Measurements from ENCODE around the gene POLR2E.

POLR2E gene

DNA sequence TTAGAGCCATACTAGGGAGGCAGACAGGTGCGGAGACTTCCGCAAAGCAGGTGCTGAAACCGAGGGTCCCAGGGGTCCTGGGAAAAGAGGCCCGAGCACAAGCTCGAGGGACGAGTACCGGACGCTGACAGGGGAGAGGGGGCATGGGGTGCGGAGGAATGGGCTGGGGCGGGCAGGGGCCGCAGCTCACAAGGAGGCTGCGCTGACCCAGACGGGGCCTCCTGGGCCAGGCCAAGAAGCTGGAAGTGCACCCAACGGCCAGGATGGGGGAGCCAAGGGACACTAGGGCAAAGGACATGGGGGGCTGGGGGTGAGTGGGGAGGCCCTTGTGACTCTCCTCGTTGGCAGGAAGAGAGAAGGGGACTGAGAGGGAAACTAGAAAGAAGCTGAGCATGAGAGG, 1.8 kb downstream of the POLR2E start:
- no peak for DNase-seq

DNA sequence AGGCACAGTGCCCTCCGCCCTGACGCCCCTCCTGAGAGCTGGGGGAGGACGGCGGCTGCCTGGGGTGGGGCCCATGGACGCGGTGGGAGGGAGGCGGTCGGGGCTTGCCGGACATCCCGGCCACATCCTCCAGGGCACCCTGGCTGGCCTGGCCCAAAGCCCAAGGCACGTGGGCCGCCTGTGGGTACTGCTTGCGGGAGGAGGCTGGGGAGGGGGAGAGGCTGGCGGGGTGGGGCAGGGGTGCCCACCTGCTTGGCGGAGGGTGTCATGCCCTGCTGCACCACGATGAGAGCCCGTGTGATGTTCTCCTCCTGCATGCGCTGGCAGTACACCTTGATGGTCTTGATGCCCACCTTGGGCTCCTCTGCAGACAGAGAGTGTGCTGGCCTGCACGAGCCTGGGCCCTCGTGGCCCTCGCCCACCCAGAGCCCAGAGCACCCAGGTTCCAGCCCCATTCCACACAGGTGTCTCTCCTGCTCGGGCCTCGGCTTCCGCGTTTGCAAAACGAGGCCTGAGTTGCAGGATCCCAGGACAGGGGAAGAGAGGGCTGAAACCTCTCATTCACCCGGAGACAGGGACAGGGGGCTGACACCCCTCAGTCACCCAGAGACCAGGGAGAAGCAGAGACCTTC, 3.5 kb downstream of the POLR2E start:
- DNase-seq = no peak

DNA sequence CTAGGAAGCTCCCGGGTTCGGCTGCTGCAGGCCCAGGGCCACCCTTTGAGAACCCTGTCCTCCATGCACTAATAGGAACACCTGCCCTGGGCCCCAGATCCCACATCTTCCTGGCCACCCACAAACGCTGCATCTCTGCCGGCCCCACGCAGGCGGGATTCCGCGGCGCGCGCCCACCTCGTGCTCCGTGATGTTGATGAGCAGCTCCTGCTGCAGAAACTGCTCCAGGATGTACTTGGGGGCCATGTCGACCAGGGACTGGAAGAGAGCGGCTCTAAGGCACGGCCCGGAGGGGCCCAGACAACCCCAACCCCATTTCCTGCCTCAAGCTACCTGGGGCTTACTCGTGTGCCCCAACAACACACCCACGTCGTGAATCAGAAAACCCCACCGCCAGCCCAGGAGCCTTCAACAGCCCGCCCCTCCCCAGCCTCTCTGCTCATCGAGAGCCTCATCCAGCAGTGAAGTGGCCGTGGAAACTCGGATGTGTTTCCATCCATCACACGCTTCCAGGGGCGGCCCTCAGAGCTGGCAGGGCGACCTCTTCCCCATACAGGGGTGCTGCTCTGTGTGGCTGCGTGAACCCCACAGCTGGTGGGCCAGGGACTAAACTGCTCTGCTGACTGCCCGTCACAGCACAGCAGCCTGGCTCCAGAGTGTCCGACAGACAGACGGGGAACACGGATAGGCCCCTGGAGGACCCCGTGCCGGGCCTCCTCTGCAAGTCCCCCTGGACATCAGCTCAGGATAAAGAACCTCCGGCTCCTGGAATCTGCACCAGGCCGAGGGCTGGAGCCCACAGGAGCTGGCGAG, 4.2 kb downstream of the POLR2E start:
- no peak for DNase-seq

DNA sequence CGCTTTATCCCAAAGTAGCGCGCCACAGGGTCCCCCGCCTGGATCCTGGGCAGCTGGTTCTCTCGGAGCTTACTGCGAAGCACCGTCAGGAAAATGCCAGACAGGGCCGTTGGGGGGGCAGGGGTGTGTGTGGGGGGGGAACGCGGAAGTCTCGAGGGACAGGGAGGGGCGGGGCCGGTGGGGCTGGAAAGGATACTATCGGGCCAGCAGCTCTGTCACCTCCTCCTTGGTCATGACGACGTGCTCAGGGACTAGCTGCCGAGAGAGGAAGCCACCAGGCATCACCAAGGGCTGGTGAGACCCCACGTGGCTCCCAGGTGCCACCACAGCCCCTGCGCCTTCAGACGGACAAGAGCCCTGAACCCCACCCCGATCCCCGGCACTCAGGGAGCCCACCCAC, 5.3 kb downstream of the POLR2E start:
- no peak for DNase-seq

DNA sequence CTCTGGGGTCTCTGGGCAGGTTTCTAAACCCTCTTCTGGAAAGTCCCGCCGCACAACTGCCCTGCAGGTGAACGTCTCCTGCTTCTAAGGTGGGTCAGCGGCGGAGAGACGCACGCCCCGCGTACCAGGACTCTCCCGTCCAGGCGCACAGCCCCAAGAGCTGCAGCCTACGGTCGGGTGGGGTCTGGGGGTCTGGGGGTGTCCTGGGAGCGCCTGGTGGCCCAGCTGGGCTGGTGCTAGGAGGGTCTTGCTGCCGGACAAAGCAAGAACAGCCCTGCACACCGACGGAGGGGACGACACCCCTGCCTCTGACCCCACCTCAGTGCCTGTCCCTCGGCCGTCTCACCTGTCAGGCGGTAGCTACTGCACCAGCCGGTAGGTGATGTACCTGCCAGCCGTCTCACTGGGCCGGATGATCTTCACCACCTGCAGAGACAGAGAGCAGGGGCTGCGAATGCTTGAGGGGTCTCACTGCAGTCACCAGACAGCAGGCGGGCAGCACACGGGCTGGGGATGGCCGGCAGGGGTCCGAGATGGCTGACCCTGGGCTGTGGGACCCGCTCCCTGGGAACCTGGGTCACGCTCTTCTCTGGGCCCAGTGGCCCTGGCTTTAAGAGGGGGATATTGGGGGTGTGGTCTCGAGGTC, 5.9 kb downstream of the POLR2E start:
- DNase-seq = no peak

DNA sequence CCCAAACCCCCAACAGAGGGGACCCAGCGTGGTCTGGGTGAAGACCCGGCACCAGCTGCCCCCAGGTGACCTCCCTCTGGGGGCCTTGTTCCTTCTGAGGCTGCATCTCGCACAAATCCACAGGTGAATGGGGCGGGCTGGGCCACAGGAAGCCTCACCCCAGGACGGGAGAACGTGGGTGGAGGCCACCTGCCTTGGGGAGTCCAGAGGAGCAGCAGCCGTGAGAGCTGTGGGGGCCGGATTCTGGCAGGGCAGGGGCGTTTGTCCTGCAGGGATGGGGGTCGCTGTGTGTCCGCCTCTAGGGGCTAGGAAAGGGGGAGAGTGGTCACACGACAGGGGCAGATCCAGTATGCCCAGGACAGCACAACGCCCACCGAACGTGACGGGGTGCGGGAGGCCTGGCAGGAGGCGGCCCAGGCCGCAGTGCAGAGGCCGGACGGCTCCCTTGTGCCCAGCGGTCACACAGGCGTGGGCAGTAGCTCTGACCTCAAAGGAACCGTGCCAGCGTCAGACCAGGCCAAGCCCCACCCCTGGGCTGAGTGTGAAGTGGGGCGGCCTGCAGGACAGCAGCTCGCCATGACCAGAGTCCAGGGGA, 6.7 kb downstream of the POLR2E start:
- DNase-seq = no peak

DNA sequence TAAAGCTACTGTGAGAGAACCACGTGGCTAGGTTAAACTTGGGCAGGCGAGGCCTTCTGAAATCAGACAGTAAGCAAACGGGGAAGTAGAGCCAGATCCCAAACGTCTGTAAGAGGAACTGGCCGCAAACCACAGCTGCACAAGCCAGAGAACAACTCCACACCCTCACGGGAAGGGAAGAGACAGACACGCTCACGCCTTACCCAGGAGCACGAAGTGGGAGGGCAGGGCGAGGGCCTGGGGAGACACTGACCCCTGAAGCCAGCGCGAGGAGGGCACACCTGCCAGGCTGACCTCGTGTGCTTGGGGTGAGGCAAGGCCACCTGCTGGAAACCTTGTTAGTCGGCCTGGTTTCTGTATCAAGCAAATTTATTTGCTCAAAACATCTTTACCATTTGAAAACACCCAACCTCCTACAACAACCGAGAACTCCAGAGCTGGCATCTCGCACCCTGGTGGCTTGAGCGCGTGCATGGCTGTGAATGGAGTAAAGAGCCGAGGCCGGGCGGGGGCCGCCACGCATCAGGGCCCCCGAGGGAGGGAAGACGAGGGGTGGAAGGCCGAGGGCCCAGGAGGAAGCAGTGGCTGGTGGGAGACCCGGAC, 7.3 kb downstream of the POLR2E start:
- no peak for DNase-seq

DNA sequence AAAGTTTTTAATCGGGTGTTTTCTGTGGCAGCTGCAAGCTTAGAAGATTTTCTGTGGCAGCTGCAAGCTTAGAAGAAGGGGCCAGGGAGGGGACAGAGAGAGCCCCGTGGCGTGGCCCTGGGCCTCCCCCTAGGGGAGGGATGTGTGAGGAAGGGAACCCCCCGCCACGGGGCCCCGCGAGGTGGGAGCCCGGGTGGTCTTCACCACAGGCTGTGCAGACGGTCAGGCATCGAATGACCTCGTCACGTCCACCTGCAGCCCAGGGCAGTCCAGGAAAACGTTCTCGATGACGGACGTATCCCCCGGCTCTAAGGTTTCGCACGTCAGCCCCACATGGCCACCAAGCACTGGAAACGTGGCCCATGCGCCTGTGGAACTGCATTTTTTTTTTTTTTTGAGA, 8.6 kb downstream of the POLR2E start:
- no peak for DNase-seq

DNA sequence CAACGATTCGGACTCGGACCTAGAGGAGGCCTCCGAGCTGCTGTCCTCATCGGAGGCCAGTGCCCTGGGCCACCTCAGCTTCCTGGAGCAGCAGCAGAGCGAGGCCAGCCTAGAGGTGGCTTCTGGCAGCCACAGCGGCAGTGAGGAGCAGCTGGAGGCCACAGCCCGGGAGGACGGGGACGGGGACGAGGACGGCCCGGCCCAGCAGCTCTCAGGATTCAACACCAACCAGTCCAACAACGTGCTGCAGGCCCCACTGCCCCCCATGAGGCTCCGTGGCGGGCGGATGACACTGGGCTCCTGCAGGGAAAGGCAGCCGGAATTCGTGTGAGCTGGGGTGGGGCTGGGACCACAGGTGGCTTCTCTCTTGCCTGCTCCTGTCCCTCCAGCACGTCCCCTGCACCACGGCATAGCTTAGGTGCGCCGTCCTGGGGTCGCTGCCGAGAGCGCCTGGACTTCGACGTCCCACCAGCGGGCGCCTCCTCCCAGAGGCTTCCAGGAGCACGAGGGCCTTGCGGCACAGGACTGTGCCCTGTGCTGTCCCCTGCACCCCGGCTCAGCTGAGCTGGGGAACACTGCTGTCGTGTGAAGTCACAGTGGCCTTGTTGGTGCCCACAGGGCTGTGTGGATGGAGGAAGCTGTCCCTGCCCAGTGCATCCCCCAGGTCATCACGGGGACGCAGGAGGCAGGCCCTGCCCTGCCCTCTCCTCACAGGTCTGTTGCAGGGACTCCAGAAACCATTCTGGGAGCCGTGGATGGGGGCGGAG, 9.3 kb downstream of the POLR2E start:
- no peak for DNase-seq

DNA sequence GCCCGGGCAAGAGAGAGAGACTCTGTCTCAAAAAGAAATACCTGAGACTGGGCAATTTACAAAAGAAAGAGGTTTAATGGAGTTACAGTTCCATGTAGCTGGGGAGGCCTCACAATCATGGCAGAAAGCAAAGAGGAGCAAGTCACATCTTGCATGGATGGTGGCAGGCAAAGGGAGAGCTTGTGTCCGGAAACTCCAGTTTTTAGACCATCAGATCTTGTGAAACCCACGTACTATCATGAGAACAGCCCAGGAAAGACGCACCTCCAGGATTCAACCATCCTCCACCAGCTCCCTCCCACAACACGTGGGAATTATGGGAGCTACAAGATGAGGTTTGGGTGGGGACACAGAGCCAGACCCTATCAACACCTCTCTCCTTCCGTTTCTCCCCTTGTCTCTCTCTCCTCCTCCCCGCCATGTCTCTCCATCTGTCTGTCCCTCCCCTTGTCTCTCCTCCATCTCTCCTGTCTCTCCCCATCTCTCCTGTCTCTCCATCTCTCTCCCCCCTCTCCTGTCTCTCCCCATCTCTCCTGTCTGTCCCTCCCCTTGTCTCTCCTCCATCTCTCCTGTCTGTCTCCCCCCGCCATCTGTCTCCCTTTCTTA, 10.0 kb downstream of the POLR2E start:
- no peak for DNase-seq

DNA sequence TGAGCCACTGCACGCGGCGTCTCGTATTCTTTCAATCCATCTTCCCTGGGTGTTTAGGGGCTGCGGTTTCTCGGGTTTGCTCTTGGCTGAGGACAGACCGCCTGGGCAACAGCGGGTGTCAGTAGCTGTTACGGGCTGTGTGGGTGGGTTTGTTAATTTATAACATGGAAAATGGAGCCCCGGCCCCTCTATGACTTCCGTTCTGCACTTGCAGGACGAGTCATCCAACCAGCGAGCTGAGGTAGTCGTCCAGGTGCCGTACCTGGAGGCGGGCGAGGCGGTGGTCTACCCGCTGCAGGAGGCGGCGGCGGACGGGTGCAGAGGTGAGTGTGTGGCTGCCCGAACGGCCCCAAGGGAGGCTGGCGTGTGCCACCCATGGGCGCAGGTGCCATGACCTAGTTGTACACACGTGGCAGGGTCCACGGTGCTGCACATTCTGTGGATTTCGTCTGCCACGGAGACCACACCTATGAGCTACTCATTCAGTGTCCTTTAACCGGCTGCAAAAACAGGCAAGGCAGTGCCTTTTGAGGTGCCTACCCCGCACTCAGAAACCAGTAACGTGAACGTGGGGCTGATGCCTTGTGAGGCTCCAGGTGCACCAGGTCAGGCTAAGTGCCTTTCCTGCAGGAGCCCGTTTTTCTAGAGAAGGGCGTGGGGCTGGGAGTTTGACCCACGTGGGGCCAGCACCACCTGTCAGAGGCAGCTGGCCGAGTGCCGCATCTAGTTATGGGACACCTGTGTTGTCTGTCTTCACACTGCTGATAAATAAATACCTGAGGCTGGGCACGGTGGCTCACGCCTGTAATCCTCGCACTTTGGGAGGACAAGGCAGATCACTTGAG, 10.9 kb downstream of the POLR2E start:
- DNase-seq = no peak

DNA sequence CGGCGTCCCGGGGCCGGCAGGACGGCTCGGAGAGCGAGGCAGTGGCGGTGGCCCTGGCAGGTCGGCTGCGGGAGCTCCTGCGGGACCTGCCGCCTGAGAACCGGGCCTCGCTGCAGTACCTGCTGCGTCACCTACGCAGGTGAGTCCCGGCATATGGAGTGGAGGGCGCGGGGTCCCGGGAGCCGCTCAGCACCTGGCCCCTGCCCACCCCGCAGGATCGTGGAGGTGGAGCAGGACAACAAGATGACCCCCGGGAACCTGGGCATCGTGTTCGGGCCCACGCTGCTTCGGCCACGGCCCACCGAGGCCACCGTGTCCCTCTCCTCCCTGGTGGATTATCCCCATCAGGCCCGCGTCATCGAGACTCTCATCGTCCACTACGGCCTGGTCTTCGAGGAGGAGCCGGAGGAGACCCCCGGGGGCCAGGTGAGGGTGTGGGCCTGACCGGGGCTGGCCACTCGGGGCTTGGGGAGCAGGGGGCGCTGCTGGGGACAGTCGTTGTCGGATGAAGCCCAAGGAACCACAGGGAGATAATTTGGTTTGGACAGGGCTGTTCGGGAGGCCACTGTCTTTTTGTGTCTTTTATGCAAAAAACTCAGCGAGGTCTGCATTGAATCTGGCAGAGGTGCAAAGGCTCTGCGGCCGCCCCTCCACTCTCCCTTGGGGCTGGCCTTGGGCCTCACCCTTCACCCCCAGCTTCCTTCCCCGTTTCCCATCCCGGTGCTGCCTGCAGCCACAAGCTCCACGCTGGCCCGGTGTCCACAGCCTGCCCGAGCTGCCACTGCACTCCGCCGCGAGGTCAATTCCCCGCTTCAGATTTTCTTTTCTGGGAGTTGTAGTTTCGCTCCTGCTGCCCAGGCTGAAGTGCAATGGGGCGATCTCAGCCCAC, 12.0 kb downstream of the POLR2E start:
- no peak for DNase-seq

DNA sequence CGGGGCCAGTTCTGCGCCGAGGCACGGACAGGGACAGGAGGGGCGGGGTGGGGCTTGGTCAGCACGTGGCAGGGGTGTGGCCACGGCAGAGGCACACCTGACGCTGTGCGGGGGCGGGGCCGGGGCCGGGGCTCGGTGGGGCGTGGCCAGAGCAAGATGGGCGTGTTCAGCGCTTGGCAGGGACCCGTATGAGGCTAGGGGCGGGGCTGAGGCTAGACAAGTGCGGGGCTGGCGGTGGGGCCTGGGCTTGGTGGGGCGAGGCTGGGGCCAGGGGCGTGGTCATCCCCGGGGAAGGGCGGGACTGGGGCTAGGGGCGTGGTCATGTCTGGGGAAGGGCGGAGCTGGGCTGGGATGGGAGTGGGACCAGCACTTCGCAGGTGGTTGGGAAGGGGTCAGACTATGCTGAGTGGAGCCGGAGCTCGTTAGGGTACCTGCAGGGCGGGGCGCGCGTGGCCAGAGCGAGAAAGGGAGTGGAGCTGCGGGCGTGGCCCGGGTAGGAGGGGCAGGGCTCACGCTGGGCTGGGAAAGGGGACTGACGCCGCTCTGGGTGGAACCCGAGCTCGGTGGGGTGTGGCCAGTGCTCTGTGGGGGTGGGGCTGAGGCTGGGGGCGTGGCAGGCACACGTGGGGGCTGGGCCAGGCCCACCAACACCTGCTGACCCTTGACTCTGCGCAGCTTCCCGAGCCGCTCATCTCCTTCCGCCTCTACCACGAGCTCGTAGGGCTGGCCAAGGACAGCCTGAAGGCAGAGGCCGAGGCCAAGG, 12.8 kb downstream of the POLR2E start:
- DNase-seq = peak; percentile 66 to 77

DNA sequence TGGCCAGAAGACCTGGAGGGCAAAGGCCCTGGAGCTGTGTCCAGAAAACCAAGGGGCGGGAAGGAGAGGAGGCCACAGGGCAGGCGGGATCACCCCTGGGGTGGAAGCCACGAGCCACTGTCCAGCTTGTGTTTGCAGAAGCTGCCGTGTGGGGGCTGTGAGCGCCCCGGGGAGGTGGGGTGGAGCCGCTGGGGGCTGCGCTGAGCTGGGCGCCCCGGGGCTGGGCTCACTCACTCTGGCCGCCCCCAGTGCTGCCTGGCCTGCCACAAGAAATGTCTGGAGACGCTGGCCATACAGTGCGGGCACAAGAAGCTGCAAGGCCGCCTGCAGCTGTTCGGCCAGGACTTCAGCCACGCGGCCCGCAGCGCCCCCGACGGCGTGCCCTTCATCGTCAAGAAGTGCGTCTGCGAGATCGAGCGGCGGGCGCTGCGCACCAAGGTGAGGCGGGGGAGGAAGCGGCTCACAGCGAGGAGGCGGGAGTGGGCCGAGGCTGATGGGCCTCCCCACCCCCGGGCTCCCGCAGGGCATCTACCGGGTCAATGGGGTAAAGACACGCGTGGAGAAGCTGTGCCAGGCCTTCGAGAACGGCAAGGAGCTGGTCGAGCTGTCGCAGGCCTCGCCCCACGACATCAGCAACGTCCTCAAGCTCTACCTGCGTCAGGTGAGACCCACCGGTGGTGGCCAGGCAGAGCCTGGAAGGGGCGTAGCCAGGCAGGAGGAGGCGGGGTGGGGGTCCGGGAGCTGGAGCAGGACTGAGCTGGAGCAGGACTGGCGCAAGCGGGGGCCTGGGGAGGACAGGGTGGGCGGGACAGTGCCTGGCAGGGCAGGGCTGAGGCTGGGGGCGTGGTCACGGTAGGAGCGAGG, 13.6 kb downstream of the POLR2E start:
- DNase-seq = no peak

DNA sequence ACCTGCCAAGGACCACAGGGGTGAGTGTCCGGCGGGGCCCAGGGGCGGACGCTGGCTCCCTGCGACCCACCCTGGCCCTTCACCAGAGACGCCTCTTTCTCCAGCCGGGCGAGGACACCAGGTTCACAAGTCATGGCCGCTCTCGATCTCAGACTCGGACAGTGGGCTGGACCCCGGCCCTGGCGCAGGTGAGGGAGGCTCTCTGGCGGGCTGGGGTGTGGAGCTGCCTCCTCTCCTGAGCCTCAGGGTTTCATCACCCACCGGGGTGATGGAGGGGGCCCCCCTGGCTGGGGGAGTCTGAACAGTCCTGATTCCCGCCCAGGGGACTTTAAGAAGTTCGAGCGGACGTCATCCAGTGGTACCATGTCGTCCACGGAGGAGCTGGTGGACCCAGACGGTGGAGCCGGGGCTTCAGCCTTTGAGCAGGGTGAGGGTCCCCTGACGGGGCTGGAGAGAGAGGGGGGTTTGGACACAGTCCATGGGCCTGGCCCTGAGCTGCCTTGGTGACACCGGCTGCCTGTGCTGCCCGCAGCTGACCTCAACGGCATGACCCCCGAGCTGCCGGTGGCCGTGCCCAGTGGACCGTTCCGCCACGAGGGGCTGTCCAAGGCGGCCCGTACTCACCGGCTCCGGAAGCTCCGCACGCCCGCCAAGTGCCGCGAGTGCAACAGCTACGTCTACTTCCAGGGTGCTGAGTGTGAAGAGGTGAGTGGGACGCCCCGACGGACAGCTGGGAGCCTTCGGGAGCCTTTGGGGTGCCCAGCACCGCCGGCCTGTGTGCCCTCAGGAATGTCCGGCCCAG, 14.6 kb downstream of the POLR2E start:
- peak in 1 of 2 donors; percentile 5 for DNase-seq

DNA sequence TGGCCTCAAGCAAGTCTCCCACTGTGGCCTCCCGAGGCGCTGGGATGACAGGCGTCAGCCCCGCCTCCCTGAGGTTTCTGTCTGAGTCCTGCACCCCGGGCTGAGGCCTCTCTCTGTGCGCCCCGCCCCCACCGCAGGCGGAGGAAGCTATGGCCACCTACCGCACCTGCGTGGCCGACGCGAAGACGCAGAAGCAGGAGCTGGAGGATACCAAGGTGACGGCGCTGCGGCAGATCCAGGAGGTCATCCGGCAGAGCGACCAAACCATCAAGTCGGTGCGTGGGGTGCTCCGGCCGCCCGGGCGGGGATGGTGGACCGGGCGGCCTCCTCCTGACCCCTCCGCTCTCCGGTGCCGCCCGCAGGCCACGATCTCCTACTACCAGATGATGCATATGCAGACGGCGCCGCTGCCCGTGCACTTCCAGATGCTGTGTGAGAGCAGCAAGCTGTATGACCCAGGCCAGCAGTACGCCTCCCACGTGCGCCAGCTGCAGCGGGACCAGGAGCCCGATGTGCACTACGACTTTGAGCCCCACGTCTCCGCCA, 15.5 kb downstream of the POLR2E start:
- DNase-seq = peak in 1 of 2 donors; percentile 46

DNA sequence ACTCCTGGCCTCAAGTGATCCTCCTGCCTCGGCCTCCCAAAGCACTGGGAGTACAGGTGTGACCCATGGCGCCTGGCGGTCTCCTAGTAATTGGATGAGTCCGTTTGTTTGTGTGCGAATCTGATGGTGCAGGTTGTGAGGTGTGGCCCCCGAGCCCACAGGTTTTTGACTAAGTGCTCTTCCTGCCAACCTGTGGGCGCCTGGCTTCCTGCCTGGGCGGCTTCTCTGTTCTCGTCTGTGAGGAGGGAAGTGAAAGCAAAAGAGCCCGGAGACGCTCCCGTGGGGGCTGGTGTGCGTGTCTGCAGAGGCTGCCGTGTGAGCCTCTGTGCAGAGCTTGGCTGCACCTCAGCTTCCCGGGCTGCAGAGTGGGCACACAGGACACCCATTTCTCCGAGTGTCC, 18.2 kb downstream of the POLR2E start:
- DNase-seq = peak; percentile 89 to 95
